GM18511 (cell line): ENCODE results near the gene RSPH10B.
"Not testable (repeated sequence)": the region's sequence is repeated elsewhere in the genome, so short reads cannot be mapped to it uniquely, and the experiment has no call there.

ENCODE experiments used
- ATAC-seq: cut with Tn5 transposase; IDR thresholded peaks from one replicate; pipeline ENCODE4 v1.9.1; 2021; ENCODE audit warnings: mild to moderate bottlenecking, moderate library complexity; ENCODE audit not compliant: unreplicated experiment

The RSPH10B gene

GRCh38 chr7:5930290-5930689 is 40.2 kb downstream of the RSPH10B start:
- not testable (repeated sequence) for ATAC-seq

DNA sequence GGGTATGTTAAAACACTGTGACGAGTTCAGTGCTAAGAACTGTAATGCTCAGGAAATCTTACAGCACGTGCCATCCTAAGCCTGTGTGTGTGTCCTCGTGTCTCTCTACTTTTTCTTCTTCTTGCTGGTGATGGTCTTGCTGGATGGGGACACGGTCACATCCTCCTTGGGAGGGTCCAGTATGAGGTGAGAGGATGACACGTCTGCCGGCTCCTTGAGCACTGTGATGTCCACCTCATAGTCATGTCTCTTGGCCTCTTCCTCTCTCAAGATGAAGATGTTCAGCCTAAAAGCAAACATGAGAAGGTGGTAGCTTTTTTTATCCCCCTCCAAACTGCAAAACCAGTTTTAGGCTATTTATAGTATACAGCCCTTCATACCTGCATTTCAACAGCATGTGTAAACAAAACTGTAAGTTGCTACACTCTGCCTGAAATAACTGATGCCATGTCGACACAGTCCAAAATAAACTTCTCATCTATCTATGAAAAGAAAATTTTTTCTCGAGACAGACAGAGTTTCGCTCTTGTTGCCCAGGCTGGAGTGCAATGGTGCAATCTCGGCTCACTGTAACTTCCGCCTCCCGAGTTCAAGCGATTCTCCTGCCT is 44.1 kb downstream of the RSPH10B start:
- ATAC-seq, result not testable (repeated sequence)

DNA sequence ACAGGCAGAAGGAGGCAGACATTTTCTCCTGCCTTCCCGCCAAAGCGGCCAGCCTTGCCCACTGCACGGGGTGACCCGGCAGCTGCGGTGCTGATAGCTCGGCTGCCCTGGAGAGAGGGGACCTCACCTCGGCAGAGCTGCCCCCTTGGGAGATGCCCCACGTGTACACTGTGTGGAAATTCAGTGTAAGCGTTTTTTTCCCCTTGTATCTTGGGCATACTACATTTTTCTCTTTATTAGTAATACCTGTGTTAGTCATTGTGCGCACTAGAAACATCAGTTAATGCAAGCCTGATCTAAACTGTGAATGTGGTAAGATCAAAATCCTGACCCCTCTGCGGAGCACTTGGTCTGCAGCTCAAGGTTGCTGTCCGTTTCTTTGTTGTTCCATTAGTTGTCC is 45.9 kb downstream of the RSPH10B start:
- ATAC-seq, result not testable (repeated sequence)

DNA sequence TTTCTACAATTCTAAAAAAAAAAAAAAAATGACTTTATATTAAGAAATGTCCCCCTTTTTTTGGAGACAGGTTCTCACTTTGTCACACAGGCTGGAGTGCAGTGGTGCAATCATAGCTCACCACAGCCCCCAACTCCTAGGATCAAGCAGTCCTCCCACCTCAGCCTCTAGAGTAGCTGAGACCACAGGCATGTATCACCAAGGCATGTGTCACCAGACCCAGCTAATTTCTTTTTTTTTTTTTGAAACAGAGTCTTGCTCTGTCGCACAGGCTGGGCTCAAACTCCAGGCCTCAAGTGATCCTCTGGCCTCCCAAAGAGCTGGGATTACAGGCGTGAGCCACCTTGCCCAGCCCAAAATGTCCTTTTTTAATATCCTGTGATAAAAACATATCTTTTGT is 46.3 kb downstream of the RSPH10B start:
- not testable (repeated sequence) for ATAC-seq

GRCh38 chr7:5916529-5916928 is 54.0 kb downstream of the RSPH10B start:
- ATAC-seq, result not testable (repeated sequence)

DNA sequence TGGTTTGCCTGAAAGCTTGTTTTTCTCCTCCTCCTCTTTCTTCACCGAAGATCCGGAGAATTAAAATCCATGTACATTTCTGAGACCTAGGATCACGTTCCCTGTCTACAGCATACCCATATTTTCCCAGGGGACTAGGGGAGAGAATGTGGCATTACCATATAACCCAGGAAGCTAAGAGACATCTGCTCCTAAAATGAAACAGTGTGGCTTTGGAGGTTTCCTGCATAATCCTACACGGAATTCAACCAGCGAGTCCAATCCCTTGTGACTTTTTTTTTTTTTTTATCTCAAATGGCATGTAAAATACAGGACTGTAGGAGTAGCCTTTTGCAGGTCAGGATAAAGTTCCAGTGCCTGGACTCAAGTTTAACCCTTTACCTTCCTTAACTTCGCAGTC is 61.7 kb downstream of the RSPH10B start:
- ATAC-seq, result not testable (repeated sequence)

- ATAC-seq, result not testable (repeated sequence)
Observed at GRCh38 chr7:5904726-5905125, 65.8 kb downstream of the RSPH10B start.

DNA sequence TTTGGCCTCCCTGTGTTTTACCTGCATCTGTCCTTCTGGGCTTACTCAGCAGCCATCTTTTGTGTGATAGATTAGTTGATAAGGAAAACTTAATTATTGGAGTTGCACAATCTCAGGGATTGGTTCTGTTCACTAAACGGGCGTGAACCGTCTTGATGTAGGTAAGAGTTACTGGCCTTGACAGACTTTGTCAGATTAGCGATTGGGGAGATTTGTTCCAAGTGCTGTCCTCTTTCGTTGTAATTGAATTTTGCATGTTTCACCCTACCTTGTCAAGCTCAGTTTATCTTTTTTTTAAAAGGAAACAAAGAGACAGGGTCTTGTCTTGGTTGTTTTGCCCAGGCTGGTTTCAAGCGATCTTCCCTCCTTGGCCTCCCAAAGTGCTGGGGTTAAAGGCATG is 67.5 kb downstream of the RSPH10B start:
- ATAC-seq, result not testable (repeated sequence)

DNA sequence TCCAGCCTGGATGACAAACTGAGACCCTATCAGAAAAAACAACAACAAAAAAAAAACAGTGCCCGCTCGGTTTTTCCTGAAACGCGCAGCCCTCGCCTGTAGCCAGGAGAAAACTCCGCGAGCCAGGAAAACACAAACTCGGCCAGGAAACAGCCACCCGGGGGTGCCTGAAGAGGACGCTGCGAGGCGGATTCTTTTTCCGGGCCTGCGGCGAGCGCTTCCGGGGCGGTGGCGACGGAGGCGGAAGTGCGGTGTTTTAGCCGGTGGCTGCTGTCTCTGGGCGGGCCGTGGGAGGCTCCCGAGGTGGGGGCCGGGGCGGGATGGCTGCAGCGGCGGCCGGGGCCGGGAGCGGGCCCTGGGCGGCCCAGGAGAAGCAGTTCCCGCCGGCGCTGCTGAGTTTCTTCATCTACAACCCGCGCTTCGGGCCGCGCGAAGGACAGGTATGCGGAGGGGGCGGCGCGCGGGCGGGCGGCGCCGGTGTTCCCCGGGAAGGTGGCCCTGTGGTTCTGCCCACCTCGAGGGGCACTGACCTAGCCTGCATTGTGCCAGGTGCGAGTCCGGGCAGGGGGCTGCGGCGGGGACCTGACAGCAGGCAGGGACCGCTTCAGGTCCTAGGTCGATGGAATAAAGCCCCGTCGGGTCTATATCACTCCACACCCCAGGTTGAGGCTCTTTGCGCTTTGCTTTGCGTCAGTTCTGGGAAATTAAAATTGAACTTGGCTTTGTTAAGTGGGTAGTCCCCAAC is 71.8 kb downstream of the RSPH10B start, which contains the start of gene CCZ1:
TSS of gene CCZ1 (plus strand) at position 254 of the 745 bp plus-strand sequence. CDS start at position 321, 67 bp downstream.
- ATAC-seq, result peak; percentile 94

GRCh38 chr7:5897369-5897919 is 73.0 kb downstream of the RSPH10B start:
- not testable (repeated sequence) for ATAC-seq

GRCh38 chr7:5892498-5892897 is 78.0 kb downstream of the RSPH10B start:
- ATAC-seq, result no peak

DNA sequence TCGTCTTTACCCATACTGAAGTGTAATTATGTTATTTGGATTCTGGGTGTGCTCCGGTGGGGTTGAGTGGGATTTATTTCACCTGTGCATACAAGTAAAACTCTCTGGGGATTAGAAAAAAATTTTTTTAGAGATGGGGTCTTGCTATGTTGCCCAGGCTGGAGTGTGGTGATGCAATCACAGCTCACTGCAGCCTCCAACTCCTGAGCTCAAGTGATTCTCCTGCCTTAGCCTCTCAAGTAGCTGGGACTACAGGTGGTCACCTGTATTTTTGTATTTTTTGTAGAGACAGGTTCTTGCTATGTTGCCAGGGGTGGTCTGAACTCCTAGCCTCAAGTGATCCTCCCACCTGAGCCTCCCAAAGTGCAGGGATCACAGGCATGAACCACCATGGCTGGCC is 80.2 kb downstream of the RSPH10B start:
- not testable (repeated sequence) for ATAC-seq

DNA sequence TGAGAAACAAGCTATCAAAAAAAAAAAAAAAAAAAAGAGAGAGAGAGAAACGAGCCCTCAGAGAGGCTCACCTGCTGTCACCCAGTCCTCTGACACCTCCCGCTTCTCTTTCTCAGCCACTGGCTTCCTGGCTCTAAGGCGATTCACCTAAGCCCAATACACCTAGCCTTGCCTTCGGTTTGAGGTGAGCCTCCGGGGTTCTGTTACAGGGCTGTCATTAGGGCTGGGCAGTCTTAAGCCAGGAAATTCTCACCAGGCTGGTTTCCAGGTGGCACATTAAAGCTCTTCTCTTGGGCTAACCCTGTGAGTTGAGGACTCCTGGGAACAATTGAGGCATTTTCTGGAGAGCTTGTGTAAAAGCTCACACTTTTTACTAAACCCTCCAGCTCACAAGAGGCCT is 82.5 kb downstream of the RSPH10B start:
- ATAC-seq, result not testable (repeated sequence)

DNA sequence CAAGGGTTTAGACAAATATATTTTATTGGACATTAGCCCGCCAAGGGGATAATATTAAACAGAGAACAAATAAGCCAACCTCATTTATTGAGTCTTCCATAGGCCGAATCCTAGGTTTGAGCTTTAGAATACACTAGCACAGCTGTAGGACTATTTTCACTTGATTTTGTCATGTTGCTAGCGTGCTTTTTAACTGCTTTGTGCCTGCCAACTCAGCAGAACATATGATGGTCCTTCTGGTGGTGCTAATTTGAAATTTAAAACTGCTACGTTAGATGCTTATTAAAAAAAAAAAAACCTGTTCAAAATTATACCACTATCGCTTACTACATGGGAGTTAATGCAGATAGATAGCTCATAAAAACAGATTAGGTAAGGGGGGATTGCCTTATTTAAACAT is 86.1 kb downstream of the RSPH10B start:
- not testable (repeated sequence) for ATAC-seq

GRCh38 chr7:5880106-5880505 is 90.4 kb downstream of the RSPH10B start:
- not testable (repeated sequence) for ATAC-seq

DNA sequence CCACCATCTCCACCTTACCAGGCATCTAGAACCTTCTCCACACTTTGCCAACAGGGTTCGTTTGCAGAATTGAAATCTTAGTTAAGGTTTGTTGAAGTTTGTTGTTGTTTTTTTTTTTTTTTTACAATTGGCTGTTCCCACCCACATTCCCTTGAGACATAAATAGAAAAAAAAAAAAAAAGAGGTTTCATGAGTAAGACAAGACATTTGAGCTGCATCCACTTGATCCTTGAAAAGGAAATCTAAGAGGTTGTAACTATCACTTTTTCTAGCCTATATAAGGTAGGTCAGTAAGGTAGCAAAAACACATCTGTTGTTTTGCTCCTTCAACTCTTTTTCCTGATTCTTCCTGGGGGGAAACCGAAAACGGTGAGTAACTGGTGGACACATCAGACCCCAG is 90.9 kb downstream of the RSPH10B start:
- ATAC-seq, result not testable (repeated sequence)
